ENCODE measurements around the gene NANS.

DNA sequence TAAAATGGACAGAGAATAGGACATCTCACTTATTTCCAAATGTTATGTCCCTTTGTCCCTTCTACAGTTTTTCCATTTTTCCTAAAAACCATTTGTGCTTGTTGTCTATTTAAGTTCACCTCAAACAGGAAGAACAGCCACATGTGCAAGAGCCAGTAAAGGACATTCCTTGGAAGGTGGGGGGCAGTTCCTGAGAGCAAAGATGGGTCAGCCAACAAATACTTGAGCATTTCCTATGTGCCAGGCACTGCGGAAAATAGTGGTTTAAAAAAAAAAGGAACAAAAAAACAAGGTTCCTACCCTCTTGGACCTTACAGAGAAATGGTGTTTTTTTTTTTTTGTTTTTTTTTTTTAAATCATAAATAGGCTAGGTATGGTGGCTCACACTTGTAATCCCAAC, 46.6 kb upstream of the NANS start:
- TF ChIP-seq ELF4 (IDR thresholded peaks at IDR 0.05) (no peak), L3MBTL2 (conservative IDR thresholded peaks at IDR 0.05) (no peak)
- TF ChIP-seq, protein P1, sequence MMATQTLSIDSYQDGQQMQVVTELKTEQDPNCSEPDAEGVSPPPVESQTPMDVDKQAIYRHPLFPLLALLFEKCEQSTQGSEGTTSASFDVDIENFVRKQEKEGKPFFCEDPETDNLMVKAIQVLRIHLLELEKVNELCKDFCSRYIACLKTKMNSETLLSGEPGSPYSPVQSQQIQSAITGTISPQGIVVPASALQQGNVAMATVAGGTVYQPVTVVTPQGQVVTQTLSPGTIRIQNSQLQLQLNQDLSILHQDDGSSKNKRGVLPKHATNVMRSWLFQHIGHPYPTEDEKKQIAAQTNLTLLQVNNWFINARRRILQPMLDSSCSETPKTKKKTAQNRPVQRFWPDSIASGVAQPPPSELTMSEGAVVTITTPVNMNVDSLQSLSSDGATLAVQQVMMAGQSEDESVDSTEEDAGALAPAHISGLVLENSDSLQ (IDR thresholded peaks at IDR 0.05) = no peak

Data from HEK293T (cell line).